ENCODE results near the gene NUDT8. TPM values are rescaled to one million over a fixed set of nuclear protein-coding genes. Genes with fewer than 3 reads are reported as not detected.
A peak's percentile ranks its signal among the peaks of the same experiment; 100 is the strongest.

The NUDT8 gene
- total and polyA plus RNA-seq, 9 of the 15 experiments (the other 6 are each of a cell fraction or from before 2014, with no cell fraction given) = 0.23 to 27.8 (median 5.0) TPM

GRCh38 chr11:67606492-67607295 is 23.0 kb downstream of the NUDT8 start, which contains the start of gene NDUFV1 (continued):
- TF ChIP-seq NKRF (IDR thresholded peaks at IDR 0.05; ENCODE audit: borderline replicate concordance) (peak; percentile 95), ZMIZ1 (IDR thresholded peaks at IDR 0.05; ENCODE audit: low read depth in 2 of 2, low read length in 2 of 2) (peak in 1 of 2 experiments; percentile 41; a peak in 1 of 4 replicates), RBM15 (IDR thresholded peaks at IDR 0.05; ENCODE audit: insufficient read depth, low read length) (no peak), POLR2AphosphoS5 (IDR thresholded peaks at IDR 0.05; ENCODE audit: control insufficient read depth, insufficient read depth, low read depth, low read length) (peak; percentile 71), HCFC1 (IDR thresholded peaks at IDR 0.05; ENCODE audit: low read depth, low read length) (peak; percentile 95), RHOXF2B (CRISPR knock-in tag; conservative IDR thresholded peaks at IDR 0.05) (no peak), JUN (IDR thresholded peaks at IDR 0.05; ENCODE audit: borderline replicate concordance, low read depth, low read length) (peak; percentile 48; the same call in 1 of the 2 replicates), JUN (CRISPR knock-in tag; IDR thresholded peaks at IDR 0.05; ENCODE audit: borderline replicate concordance) (0 out of 2 replicates have a peak, but pooled peaks have one; percentile 8), ESRRA (IDR thresholded peaks at IDR 0.05; ENCODE audit: borderline replicate concordance, low read depth) (peak; percentile 96), POLR2AphosphoS2 (IDR thresholded peaks at IDR 0.05; ENCODE audit: low read length) (no peak), HMGN3 (IDR thresholded peaks at IDR 0.05; ENCODE audit: borderline replicate concordance, extremely low read depth, insufficient read length, low read depth, low read length) (peak; percentile 63), GABPB1 (CRISPR knock-in tag; IDR thresholded peaks at IDR 0.05) (peak; percentile 91), BCLAF1 (IDR thresholded peaks at IDR 0.05; ENCODE audit: borderline replicate concordance in 1 of 2, control insufficient read depth in 1 of 2, low read depth in 2 of 2, low read length in 1 of 2) (no peak), MTA1 (IDR thresholded peaks at IDR 0.05; ENCODE audit: borderline replicate concordance) (peak; percentile 99), TOE1 (IDR thresholded peaks at IDR 0.05; ENCODE audit: borderline replicate concordance) (peak; percentile 58), TOE1 (CRISPR knock-in tag; IDR thresholded peaks at IDR 0.05; ENCODE audit: borderline replicate concordance, low read depth) (no peak), ATF7 (IDR thresholded peaks at IDR 0.05) (peak; percentile 86), SMC3 (conservative IDR thresholded peaks at IDR 0.05; ENCODE audit: insufficient read depth, low read depth, low read length) (0 out of 2 replicates have a peak, but pooled peaks have one; percentile 36)

All from K562 (cell line).